HL-60 (cell line): ENCODE data around the gene ZNF771.

Experiments used
- POLR2AphosphoS5 ChIP-seq: IDR thresholded peaks from 2 replicates; pipeline ENCODE4 v1.6.1; 2012; ENCODE audit warnings: low read depth
- TF ChIP-seq, protein P1 (sequence below): IDR thresholded peaks from one replicate; pipeline ENCODE4 v1.5.1; 2011; ENCODE audit warnings: low read length, control low read depth, inconsistent platforms; ENCODE audit not compliant: insufficient read depth

- TF ChIP-seq, protein P1, sequence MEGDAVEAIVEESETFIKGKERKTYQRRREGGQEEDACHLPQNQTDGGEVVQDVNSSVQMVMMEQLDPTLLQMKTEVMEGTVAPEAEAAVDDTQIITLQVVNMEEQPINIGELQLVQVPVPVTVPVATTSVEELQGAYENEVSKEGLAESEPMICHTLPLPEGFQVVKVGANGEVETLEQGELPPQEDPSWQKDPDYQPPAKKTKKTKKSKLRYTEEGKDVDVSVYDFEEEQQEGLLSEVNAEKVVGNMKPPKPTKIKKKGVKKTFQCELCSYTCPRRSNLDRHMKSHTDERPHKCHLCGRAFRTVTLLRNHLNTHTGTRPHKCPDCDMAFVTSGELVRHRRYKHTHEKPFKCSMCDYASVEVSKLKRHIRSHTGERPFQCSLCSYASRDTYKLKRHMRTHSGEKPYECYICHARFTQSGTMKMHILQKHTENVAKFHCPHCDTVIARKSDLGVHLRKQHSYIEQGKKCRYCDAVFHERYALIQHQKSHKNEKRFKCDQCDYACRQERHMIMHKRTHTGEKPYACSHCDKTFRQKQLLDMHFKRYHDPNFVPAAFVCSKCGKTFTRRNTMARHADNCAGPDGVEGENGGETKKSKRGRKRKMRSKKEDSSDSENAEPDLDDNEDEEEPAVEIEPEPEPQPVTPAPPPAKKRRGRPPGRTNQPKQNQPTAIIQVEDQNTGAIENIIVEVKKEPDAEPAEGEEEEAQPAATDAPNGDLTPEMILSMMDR: no peak
- TF ChIP-seq POLR2AphosphoS5: no peak
Observed at GRCh38 chr16:30406795-30407101, 658 bp upstream of the ZNF771 start.
